Smooth muscle cell (in vitro differentiated cells): ENCODE data around the gene H19. TPM values are rescaled to one million over a fixed set of nuclear protein-coding genes. Genes with fewer than 3 reads are reported as not detected.

ENCODE experiments used
- DNase-seq: peaks from one replicate; lab custom pipeline; 2025; ENCODE audit not compliant: unreplicated experiment; lab: John Stamatoyannopoulos, UW
- H2AFZ ChIP-seq: fragments of 200-600 bp; sonication (generic); 2 replicates; pipeline ENCODE4 v1.6.0; 2016; ENCODE audit warnings: antibody characterized with exemption, low read depth, mild to moderate bottlenecking
- H3F3A ChIP-seq: fragments of 200-600 bp; sonication (generic); 2 replicates; pipeline ENCODE4 v1.6.0; 2017; ENCODE audit warnings: antibody characterized with exemption, low read depth
- H3K27ac ChIP-seq: fragments of 200-600 bp; sonication (generic); 2 replicates; pipeline ENCODE4 v1.5.1; 2016; ENCODE audit warnings: low read depth, mild to moderate bottlenecking
- H3K27me3 ChIP-seq: fragments of 200-600 bp; sonication (generic); 2 replicates; pipeline ENCODE4 v1.6.1; 2016; ENCODE audit warnings: low read depth, mild to moderate bottlenecking
- H3K36me3 ChIP-seq: fragments of 200-600 bp; sonication (generic); 2 replicates; pipeline ENCODE4 v1.5.1; 2016; ENCODE audit warnings: low read depth
- H3K4me1 ChIP-seq: fragments of 200-600 bp; sonication (generic); 2 replicates; pipeline ENCODE4 v1.5.1; 2016; ENCODE audit warnings: low read depth
- H3K4me2 ChIP-seq: fragments of 200-600 bp; sonication (generic); 2 replicates; pipeline ENCODE4 v1.6.0; 2016; ENCODE audit warnings: mild to moderate bottlenecking
- H3K4me3 ChIP-seq: fragments of 200-600 bp; sonication (generic); 2 replicates; pipeline ENCODE4 v1.5.1; 2016; ENCODE audit warnings: mild to moderate bottlenecking
- H3K79me2 ChIP-seq: fragments of 200-600 bp; sonication (generic); 2 replicates; pipeline ENCODE4 v1.6.0; 2016; ENCODE audit warnings: low read depth, mild to moderate bottlenecking
- H3K9ac ChIP-seq: fragments of 200-600 bp; sonication (generic); 2 replicates; pipeline ENCODE4 v1.6.0; 2016; ENCODE audit warnings: low read depth
- H3K9me3 ChIP-seq: fragments of 200-600 bp; sonication (generic); replicated peaks from 2 replicates; pipeline ENCODE4 v1.5.1; 2016; ENCODE audit warnings: low read depth
- H4K20me1 ChIP-seq: fragments of 200-600 bp; sonication (generic); 2 replicates; pipeline ENCODE4 v1.6.0; 2016; ENCODE audit warnings: low read depth
- WGBS: methylation state at CpG from one replicate; pipeline ENCODE4 v1.1.7; 2016; ENCODE audit warnings: low lambda C conversion rate; 5-methylcytosine and 5-hydroxymethylcytosine counted together
- polyA plus RNA-seq: library from polyadenylated mRNA; unstranded; fragments of >200 nt; fragmentation: Nextera tagmentation; extraction: Ambion mirVana; gene quantifications from 2 replicates; pipeline ENCODE4 v1.2.1, GENCODE V29; 2016
- total RNA-seq: library from RNA; depleted of rRNA; stranded (reverse); fragments of >200 nt; gene quantifications from 2 replicates; pipeline ENCODE4 v1.2.3, GENCODE V29; 2014
- TF ChIP-seq, protein P1 (sequence below): fragments of 200-600 bp; sonication (generic); IDR thresholded peaks from 2 replicates; pipeline ENCODE4 v1.5.1; 2017; ENCODE audit warnings: borderline replicate concordance, mild to moderate bottlenecking, antibody characterized with exemption; ENCODE audit not compliant: insufficient read depth, poor library complexity, severe bottlenecking

Gene H19
- total and polyA plus RNA-seq, 2 experiments from 2014 or later: 2.6 to 3.3 TPM

DNA sequence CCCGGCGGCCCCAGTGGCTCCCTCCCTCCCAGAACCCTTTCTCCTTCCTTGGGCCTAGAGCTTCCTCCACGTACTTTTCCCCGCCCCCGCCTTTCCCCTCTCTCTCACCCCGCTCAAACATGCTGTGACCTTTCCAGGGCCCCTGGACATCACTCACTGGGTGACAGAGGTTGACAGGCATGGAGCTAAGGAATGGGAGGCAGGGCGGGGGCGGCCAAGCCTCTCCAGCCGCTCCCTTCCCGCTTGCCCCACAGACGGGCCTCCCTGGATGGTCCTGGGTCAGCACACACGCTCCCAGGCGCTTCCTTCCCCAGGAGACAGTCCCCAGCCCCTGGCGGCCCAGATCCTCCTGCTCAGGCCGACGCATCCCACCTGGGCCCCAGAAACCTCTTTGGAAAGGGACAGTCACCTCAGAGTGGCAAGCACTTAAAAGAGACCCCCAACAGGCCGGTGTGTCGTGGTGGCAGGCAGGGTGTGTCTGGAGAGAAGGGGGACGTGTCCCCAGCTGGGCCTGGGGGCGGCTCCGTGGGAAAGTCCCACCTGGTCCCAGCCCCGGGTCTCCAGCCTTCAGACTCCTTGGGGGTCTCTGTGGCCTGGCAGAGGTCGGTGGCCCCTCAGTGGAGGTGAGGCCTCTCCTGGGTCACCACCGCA lies 8.8 kb downstream of the H19 start:
- Histone ChIP-seq H2AFZ (no peak overlapping the region), H4K20me1 (no peaks in the 10 kb centered on the region), H3K36me3 (no peaks in the 10 kb centered on the region), H3K27ac (no peak overlapping the region), H3K9me3 (no peaks in the 10 kb centered on the region), H3K27me3 (no peaks in the 10 kb centered on the region), H3K79me2 (no peaks in the 10 kb centered on the region), H3F3A (no peaks in the 10 kb centered on the region), H3K4me2 (no peak overlapping the region), H3K4me3 (no peak overlapping the region), H3K9ac (no peak overlapping the region), H3K4me1 (no peaks in the 10 kb centered on the region)
- DNase-seq: no peak
- WGBS: 40% methylated on average over 5 of the region's 24 CpGs
- TF ChIP-seq, protein P1, sequence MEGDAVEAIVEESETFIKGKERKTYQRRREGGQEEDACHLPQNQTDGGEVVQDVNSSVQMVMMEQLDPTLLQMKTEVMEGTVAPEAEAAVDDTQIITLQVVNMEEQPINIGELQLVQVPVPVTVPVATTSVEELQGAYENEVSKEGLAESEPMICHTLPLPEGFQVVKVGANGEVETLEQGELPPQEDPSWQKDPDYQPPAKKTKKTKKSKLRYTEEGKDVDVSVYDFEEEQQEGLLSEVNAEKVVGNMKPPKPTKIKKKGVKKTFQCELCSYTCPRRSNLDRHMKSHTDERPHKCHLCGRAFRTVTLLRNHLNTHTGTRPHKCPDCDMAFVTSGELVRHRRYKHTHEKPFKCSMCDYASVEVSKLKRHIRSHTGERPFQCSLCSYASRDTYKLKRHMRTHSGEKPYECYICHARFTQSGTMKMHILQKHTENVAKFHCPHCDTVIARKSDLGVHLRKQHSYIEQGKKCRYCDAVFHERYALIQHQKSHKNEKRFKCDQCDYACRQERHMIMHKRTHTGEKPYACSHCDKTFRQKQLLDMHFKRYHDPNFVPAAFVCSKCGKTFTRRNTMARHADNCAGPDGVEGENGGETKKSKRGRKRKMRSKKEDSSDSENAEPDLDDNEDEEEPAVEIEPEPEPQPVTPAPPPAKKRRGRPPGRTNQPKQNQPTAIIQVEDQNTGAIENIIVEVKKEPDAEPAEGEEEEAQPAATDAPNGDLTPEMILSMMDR: no peak

DNA sequence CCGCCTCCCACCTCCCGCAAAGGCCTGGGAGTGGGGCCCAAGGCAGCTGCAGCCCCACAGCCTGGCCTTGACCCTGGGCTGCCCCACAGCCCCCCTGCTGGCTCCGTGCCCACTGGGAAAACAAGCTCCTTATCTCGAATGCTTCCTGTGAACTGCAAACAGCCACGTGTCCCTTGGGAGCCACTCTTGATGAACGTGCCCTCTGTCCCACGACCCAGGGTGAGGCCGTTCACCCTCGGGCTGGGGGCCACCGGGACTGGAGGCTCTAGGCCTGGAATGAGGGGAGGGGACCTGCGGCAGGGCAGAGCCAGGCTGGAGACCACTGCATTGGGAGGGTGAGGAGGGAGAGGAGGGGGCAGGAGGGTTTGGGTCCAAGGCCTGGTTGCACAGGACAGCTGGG lies 9.5 kb downstream of the H19 start:
- H3K4me1 ChIP-seq: no peaks in the 10 kb centered on the region
- no peak overlapping the region for H2AFZ ChIP-seq
- no peaks in the 10 kb centered on the region for H3K27me3 ChIP-seq
- TF ChIP-seq, protein P1: no peak
- no peaks in the 10 kb centered on the region for H3K79me2 ChIP-seq
- H3K4me3 ChIP-seq: no peak overlapping the region
- no peaks in the 10 kb centered on the region for H4K20me1 ChIP-seq
- H3K4me2 ChIP-seq: no peak overlapping the region
- no peak overlapping the region for H3K27ac ChIP-seq
- no CpG with 5 or more reads among the region's 11 CpGs for WGBS
- no peaks in the 10 kb centered on the region for H3F3A ChIP-seq
- H3K36me3 ChIP-seq: no peaks in the 10 kb centered on the region
- no peak for DNase-seq
- no peaks in the 10 kb centered on the region for H3K9me3 ChIP-seq
- no peak overlapping the region for H3K9ac ChIP-seq

DNA sequence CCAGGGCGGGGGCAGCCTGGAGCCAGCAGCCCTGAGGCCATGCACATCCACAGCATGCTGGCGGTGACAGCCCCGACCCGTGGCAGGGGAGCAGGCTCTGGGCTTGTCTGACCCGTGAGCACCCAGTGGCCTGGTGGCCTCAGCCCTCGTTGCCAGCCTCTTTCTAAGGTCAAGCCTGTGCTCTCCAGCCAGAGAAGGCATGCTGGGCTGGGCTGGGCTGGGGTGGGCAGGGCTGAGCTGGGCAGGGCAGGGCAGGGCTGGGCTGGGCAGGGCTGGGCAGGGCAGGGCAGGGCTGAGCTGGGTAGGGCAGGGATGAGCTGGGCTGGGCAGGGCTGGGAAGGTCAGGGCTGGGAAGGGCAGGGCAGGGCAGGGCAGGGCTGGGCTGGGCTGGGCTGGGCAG lies 10.6 kb downstream of the H19 start:
- Histone ChIP-seq H3K9me3 (no peaks in the 10 kb centered on the region), H3K4me3 (no peak overlapping the region), H3K4me1 (no peaks in the 10 kb centered on the region), H2AFZ (no peak overlapping the region), H3K4me2 (no peak overlapping the region), H3K9ac (no peak overlapping the region), H3K79me2 (no peaks in the 10 kb centered on the region), H3K27ac (no peak overlapping the region), H3K27me3 (no peaks in the 10 kb centered on the region), H3K36me3 (no peaks in the 10 kb centered on the region), H3F3A (no peaks in the 10 kb centered on the region), H4K20me1 (no peaks in the 10 kb centered on the region)
- WGBS: no CpG with 5 or more reads among the region's 6 CpGs
- no peak for DNase-seq
- TF ChIP-seq, protein P1: no peak

DNA sequence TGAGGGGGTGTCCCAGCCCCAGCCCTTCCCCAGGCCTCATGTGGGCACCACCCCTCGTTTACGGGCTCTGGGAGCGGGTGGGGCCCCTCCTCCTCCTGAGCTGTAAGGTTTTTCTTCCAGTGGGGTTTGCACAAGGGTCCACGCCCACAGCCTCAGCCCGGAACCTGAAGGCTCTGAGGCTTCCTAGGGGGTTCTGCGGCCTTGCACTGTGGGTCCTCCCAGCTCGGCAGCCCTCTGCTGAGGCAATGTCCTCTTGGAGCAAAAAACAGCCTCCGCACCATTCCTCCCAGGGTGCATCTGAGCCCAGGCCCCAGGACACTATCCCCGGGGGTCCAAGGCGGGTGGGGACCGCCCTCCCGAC lies 14.1 kb downstream of the H19 start:
- Histone ChIP-seq H3F3A (no peaks in the 10 kb centered on the region), H4K20me1 (no peaks in the 10 kb centered on the region), H3K4me1 (no peaks in the 10 kb centered on the region), H3K9ac (no peak overlapping the region), H3K4me2 (no peak overlapping the region), H3K9me3 (no peaks in the 10 kb centered on the region), H3K27me3 (no peaks in the 10 kb centered on the region), H2AFZ (no peak overlapping the region), H3K27ac (no peak overlapping the region), H3K79me2 (no peaks in the 10 kb centered on the region), H3K36me3 (no peaks in the 10 kb centered on the region), H3K4me3 (no peak overlapping the region)
- TF ChIP-seq, protein P1: no peak
- DNase-seq: no peak
- 93% methylated on average over 2 of the region's 12 CpGs for WGBS
